HG03432 (cell line): ENCODE data around the gene LDLRAD2.
"Not testable (repeated sequence)": the region's sequence is repeated elsewhere in the genome, so short reads cannot be mapped to it uniquely, and the experiment has no call there.

Experiments used
- ATAC-seq: cut with Tn5 transposase; IDR thresholded peaks from one replicate; pipeline ENCODE4 v1.9.1; 2021; ENCODE audit warnings: mild to moderate bottlenecking, moderate library complexity; ENCODE audit not compliant: unreplicated experiment

The LDLRAD2 gene

DNA sequence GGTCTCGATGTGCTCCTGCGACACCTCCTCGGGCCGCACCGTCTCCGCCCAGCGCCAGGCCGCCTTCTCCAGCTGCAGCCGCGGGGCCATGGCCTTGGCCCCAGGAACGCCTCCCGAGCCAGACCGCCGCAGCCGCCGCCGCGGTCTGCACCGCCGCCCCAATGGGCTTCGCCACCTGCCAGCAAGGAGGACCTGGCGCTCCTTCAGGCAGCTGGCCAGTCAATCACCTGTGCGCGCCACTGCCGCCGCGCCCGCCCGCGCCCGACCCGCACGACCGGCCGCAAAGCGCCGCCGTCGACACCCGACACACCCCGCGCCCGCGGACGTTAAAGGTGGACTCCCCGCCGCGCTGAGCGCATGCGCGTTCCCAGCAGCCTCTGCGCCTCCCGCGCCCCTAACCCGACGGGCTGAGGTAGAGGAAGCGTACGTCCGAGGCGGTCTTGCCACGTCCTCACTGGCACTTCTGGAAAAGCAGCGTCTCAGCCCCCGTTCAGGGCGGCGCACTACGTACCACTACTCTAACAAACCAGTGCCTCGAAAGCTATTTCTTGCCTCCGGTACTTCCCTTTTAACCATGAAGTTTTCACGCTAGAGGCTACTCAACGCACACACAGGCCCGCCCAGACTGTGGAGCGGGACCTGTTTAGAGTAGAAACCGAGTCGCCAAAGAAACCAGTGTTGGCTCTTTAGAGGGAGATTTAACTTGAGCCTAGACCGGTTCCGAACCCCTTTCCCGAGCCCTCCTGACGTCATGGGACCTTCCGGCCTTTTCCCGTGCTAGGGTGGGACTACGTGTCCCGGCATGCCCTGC is 29.0 kb upstream of the LDLRAD2 start, which contains the start of gene USP48:
USP48 (minus strand) TSS at position 282 of the 811 bp plus-strand sequence; CDS start at position 90, 192 bp downstream.
- ATAC-seq, result peak; percentile 70

DNA sequence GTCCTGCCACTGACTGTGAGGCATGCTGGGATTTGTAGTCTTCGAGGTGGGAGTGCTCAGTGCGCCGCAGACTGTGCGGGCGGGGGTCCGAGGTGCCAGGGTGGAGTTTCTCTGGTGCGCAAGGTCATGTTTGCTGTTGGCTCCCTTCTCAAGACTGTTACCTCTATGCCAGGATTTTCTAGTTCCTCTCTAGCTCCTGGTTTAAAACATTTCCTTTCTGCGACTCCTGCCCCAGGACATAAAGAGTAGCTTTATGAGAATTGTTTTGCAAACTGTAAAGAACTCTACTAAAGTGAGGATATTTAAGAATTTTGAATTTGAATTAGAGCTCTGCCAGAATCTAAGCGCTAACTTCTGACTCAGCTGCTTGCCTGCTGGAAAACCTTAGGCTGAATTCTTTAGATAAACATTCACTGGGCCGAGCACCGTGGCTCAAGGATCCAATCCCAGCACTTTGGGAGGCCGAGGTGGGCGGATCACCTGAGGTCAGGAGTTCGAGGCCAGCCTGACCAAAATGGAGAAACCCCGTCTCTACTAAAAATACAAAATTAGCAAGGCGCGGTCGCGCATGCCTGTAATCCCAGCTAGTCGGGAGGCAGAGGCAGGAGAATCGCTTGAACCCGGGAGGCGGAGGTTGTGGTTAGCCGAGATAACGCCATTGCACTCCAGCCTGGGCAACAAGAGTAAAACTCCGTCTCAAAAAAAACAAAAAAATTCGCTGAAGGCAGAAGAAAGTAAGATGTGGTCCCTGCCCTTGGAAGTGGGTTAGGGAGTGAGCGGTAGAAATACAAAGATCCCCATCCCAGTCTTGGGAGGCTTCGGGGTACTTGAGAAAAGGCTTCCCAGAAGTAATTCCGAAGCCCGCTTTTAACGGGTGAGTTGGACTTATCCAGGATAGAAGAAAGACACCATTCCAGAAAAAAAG is 28.1 kb upstream of the LDLRAD2 start:
- no peak for ATAC-seq

DNA sequence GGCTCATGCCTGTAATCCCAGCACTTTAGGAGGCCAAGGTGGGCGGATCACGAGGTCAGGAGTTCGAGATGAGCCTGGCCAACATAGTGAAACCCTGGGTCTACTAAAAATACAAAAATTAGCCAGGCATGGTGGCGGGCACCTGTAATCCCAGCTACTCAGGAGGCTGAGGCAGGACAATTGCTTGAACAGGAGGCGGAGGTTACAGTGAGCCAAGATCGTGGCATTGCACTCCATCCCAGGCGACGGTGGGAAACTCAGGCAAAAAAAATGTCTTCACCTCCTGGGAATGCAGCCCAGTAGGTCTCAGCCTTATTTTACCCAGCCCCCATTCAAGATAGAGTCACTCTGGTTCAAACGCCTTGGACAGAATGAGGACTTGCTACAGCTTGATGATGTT is 26.3 kb upstream of the LDLRAD2 start:
- ATAC-seq, result not testable (repeated sequence)

DNA sequence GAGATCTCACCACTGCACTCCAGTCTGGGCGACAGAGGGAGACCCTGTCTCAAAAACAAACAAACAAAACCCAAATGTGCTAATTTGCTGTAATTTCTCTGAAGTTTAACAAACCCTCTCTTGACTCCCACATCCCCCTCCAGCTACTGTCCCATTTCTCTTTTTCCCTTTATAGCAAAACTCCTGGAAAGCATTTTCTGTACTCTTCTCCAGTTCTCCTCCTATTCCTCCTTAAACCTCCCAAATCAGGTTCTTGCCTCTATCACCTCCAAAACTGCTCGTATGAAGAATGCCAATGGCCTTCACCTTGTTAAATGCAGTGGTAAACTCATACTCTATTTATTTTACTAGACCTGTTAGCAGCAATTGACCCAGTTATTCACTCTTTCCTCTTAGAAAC is 25.4 kb upstream of the LDLRAD2 start:
- ATAC-seq, result no peak

GRCh38 chr1:21793104-21793503 is 19.0 kb upstream of the LDLRAD2 start:
- no peak for ATAC-seq

GRCh38 chr1:21794656-21795055 is 17.4 kb upstream of the LDLRAD2 start:
- ATAC-seq, result no peak

- ATAC-seq, result no peak
Observed at GRCh38 chr1:21795075-21795474, 17.0 kb upstream of the LDLRAD2 start.

DNA sequence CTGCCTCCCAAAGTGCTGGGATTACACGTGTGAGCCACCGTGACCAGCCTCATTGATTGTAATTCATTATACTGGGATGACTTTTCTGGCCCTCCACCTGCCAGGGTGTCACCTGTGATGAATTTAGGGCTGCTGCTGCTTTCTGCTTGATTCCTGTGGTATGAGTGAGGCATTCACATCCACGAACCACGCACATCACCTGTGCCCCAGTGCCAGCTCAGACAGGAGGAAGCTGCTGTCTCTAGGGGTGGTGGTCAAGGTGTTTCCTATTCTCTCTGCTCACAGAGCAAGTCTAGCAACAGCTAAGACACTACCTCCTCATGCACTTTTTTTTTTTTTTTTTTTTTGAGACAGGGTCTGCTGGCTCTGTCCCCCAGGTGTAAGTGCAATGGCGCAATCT is 12.3 kb upstream of the LDLRAD2 start:
- no peak for ATAC-seq

DNA sequence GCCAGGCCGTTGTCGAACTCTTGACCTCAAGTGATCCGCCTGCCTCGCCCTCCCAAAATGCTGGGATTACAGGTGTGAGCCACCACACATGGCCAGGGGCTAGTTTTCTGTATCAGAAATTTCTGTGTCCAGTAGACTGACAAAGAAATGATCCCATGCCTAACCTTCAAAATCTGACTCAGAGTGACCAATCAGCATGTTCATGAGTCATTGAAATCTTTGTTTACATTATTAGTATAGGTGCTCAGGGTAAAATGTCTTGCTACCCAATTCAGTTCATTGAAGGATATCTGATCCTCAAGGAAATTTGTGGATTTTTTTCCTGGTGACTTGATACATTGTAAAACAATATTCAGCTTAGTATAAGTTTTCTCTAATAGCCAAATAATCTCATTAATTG is 11.0 kb upstream of the LDLRAD2 start:
- ATAC-seq, result no peak

DNA sequence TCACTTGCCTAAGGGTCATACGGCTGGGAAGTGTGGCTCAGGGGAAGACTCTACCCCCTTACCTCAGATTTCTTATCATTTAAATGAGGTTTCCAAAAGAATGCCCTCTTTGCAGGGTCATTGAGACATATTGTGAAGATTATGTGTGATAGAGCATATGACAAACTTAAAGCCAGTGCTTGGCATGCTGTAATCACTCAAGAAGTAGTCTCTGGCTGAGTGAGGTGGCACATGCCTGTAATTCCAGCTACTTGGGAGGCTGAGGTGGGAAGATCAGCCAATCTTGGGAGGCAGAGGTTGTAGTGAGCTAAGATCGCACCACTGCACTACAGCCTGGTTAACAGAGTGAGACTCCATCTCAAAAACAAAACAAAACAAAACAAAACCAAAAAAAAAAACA is 7.5 kb upstream of the LDLRAD2 start:
- no peak for ATAC-seq

DNA sequence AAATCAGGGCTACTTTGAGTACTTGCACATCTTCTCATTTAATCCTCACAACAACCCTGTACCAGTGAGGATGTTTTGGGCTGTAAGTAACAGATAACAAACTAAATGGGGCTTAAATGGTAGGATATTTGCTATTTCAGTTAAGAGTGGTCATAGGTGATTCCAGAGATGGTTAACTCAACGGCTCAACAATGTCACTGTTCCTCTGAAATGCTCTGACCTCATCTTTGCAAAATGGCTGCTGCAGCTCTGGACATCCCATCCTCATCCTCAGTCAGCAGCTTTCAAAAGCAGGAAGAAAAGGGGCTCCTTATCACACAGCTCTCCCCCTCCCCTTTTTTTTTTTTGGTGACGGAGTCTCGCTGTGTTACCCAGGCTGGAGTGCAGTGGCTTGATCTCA is 1.5 kb downstream of the LDLRAD2 start:
- ATAC-seq, result no peak

GRCh38 chr1:21814241-21814918 is 2.3 kb downstream of the LDLRAD2 start:
- ATAC-seq, result no peak

DNA sequence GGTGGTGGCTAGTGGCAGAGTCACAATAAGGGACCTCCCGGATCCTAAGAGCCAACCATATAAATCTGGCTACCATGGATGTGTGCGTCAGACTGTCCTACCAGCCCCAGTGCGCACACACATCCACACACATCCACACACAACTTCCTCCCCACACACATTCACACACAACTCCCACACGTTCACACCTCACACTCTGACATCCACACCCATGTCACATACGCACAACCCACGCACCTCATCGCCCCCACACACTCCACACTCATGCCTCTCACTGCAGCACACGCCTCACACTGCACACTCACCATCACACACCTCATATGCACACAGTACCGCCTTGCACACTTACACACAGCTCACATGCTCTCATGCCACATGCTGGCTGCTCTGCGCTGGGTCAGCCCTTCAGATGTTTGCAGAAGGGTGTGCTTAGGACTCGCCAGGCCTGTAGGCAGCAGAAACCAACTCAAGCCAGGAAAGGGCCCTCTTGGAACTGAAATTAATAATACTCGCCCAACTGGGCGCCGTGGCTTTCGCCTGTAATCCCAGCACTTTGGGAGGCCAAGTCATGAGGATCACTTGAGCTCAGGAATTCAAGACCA is 3.0 kb downstream of the LDLRAD2 start:
- ATAC-seq, result no peak

GRCh38 chr1:21815724-21816321 is 3.8 kb downstream of the LDLRAD2 start:
- no peak for ATAC-seq

GRCh38 chr1:21816602-21817302 is 4.7 kb downstream of the LDLRAD2 start:
- ATAC-seq, result no peak

DNA sequence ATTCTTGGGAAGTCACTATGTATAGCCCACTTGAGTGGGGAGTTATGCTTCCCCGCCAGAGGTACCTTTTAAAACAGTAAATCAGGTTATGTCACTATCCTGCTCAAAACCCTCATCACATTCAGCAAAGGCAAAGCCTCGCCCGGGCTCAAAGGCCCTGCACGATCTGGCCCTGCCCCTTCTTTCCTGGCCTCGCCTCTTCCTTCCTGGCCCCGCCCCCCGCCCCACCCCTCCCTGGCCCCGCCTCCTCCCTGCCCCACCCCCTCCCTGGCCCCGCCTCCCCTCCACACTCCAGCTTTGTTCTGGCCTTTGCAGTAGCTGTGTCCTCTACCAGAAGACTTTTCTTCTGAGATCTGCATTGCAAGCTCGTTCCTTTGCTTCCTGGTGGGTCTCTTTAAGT is 6.6 kb downstream of the LDLRAD2 start:
- ATAC-seq, result no peak

DNA sequence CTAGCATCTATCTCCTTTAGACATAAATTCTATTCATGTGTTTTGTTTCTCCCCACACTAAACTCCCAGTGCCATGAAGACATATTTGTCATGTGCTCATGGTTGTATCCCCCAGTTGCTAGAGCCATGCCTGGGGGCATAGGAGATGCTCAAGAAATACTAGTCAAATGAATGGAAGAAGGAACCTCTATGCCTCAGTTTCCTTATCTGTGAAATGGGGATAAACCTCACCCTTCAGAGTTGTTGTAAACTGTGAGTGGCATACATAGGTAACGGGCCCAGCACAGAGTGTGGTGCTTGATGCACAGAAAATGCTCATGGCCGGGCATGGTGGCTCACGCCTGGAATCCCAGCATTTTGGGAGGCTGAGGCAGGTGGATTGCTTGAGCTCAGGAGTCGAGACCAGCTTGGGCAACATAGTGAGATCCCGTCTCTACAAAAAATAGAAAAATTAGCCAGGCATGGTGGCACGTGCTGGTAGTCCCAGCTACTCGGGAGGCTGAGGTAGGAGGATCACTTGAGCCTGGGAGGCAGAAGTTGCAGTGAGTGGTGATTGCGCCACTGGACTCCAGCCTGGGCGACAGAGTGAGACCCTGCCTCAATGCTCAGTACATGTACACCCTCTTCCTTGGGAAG is 8.7 kb downstream of the LDLRAD2 start:
- no peak for ATAC-seq

DNA sequence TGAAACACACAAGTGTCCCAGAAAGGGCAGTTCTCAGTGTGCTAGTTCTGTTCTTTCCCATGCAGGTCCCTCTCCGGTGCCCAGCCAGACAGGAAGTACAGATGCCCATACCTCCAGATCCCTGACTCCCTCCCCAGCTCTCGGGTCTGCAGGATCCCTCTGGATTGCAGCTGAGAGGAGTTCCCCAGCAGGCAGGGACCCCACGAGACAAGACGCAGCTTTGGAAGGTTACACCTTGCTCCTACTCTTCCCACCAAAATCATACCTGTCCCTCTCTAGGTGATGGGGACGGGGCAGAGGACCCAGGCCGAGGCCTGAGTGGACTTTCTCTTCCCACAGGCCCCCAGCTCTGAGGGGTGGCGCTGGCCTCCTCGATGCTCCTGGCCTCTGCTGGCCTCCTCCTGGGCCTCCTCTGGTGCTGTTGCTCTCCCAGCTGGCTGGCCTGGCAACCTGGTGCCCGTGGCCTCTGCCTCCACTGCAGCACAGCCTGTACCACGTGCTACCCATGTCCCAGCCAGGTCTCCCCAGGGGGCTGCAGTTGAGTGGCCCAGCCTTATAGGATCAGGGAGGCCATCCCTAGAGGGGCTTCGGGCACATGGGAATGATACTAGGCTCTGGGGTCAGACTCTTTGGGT is 9.4 kb downstream of the LDLRAD2 start:
- ATAC-seq, result no peak

DNA sequence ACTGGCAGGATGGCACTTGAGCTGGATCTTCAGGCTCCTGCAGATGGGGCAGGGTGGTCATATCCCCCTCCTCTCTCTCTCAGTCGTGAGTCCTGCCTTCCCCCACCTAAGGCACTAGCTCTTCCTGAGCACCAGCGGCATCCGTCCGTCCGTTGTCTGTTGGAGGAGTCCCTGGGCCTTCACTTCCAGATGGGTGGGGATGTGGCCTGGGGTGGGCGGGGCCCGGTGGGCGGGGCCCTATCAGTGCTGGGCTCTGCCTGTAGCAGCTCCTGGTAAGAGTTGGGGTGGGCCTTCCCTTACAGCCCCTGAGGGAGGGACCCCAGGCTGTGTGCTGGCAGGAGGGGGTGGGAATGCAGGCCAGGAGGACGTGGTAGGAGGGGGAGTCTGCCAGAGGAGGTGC is 10.3 kb downstream of the LDLRAD2 start:
- no peak for ATAC-seq
